Activated T-helper 1 cell treated with anti-CD3 and anti-CD28 coated beads, Interleukin-2, amount 50 U/mL, for 16 hours (primary cell): Measurements from ENCODE around the gene KCNN3.
A peak's percentile ranks its signal among the peaks of the same experiment; 100 is the strongest.
"Not testable (repeated sequence)": the region's sequence is repeated elsewhere in the genome, so short reads cannot be mapped to it uniquely, and the experiment has no call there.

Experiments used
- DNase-seq, 2 donors: peaks; one replicate each; pipeline ENCODE4 v3.0.0-alpha.2; 2020; ENCODE audit warnings: low read depth in 1 of 2, low spot score in 1 of 2

KCNN3 gene

GRCh38 chr1:154870115-154870571 is at the start of gene KCNN3:
Gene KCNN3 (minus strand): TSS chr1:154870281. CDS start chr1:154869964, 317 bp downstream.
- DNase-seq: peak; percentile 38 to 58

GRCh38 chr1:154913273-154913672 is 43.2 kb upstream of the KCNN3 start:
- no peak for DNase-seq

GRCh38 chr1:154912755-154913154 is 42.7 kb upstream of the KCNN3 start:
- DNase-seq: no peak

- DNase-seq: no peak
Measured at GRCh38 chr1:154911691-154912550, 41.8 kb upstream of the KCNN3 start.

- DNase-seq: no peak
Measured at GRCh38 chr1:154910851-154911250, 40.8 kb upstream of the KCNN3 start.

GRCh38 chr1:154908937-154909336 is 38.9 kb upstream of the KCNN3 start:
- no peak for DNase-seq

- not testable (repeated sequence) for DNase-seq
Measured at GRCh38 chr1:154908129-154908528, 38.0 kb upstream of the KCNN3 start.

GRCh38 chr1:154906621-154907081 is 36.6 kb upstream of the KCNN3 start:
- DNase-seq: no peak

- DNase-seq: no peak
Measured at GRCh38 chr1:154902938-154903566, 33.0 kb upstream of the KCNN3 start.

GRCh38 chr1:154901591-154901990 is 31.5 kb upstream of the KCNN3 start:
- no peak for DNase-seq

- no peak for DNase-seq
Measured at GRCh38 chr1:154899041-154899440, 29.0 kb upstream of the KCNN3 start.

- DNase-seq: no peak
Measured at GRCh38 chr1:154896771-154897286, 26.7 kb upstream of the KCNN3 start.

- DNase-seq: no peak
Measured at GRCh38 chr1:154895798-154896197, 25.7 kb upstream of the KCNN3 start.

GRCh38 chr1:154891452-154891851 is 21.4 kb upstream of the KCNN3 start:
- DNase-seq: no peak

- no peak for DNase-seq
Measured at GRCh38 chr1:154888757-154889156, 18.7 kb upstream of the KCNN3 start.

- no peak for DNase-seq
Measured at GRCh38 chr1:154886281-154887015, 16.4 kb upstream of the KCNN3 start.

GRCh38 chr1:154884869-154885701 is 15.0 kb upstream of the KCNN3 start:
- DNase-seq: no peak

- DNase-seq: no peak
Measured at GRCh38 chr1:154883919-154884868, 14.1 kb upstream of the KCNN3 start.

- no peak for DNase-seq
Measured at GRCh38 chr1:154881820-154882535, 11.9 kb upstream of the KCNN3 start.
